ENCODE measurements around the gene EIF3C.
"Not testable (repeated sequence)": the region's sequence is repeated elsewhere in the genome, so short reads cannot be mapped to it uniquely, and the experiment has no call there.

- TF ChIP-seq TARDBP (IDR thresholded peaks at IDR 0.05); ELF4 (IDR thresholded peaks at IDR 0.05); FOXK2 (IDR thresholded peaks at IDR 0.05); BHLHE40 (IDR thresholded peaks at IDR 0.05; ENCODE audit: borderline replicate concordance); L3MBTL2 (conservative IDR thresholded peaks at IDR 0.05): not testable (repeated sequence)
Measured at GRCh38 chr16:28691722-28692121, 19.5 kb upstream of the EIF3C start.

Data from HEK293T (cell line).